Mammary epithelial cell (primary cell): ENCODE results near the gene ABCA9.
"Not testable (repeated sequence)": the region's sequence is repeated elsewhere in the genome, so short reads cannot be mapped to it uniquely, and the experiment has no call there.

Source experiments
- EZH2 ChIP-seq: IDR thresholded peaks from 2 replicates; pipeline ENCODE4 v1.6.1; 2012; ENCODE audit warnings: low read length, inconsistent platforms, borderline replicate concordance
- TF ChIP-seq, protein P1 (sequence below), 2 donors: IDR thresholded peaks in 1 of 2; conservative IDR thresholded peaks in 1 of 2; 2 replicates each; pipeline ENCODE4 v1.5.1; 2011 to 2012; ENCODE audit warnings: inconsistent platforms in 2 of 2, low read length in 2 of 2, mild to moderate bottlenecking in 2 of 2, control low read depth in 1 of 2, low read depth in 1 of 2; ENCODE audit not compliant: insufficient read depth in 1 of 2; ENCODE audit errors: extremely low read depth in 1 of 2

DNA sequence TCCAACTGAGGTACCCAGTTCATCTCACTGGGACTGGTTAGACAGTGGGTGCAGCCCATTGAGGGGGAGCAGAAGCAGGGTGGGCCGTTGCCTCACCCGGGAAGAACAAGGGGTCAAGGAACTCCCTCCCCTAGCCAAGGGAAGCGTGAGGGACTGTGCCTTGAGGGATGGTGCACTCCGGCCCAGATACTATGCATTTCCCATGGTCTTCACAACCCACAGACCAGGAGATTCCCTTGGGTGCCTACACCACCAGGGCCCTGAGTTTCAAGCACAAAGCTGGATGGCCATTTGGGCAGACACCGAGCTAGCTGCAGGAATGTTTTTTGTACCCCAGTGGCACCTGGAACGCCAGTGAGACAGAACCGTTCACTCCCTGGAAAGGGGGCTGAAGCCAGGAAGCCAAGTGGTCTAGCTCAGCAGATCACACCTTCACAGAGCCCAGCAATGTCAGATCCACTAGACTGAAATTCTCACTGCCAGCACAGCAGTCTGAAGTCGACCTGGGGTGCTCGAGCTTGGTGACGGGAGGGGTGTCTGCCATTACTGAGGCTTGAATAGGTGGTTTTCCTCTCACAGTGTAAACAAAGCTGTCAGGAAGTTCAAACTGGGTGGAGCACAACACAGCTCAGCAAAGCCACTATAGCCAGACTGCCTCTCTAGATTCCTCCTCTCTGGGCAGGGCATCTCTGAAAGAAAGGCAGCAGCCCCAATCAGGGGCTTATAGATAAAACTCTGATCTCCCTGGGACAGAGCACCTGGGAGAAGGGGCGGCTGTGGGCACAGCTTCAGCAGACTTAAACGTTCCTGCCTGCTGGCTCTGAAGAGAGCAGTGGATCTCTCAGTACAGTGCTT, 9.9 kb upstream of the ABCA9 start:
- TF ChIP-seq, protein P1, sequence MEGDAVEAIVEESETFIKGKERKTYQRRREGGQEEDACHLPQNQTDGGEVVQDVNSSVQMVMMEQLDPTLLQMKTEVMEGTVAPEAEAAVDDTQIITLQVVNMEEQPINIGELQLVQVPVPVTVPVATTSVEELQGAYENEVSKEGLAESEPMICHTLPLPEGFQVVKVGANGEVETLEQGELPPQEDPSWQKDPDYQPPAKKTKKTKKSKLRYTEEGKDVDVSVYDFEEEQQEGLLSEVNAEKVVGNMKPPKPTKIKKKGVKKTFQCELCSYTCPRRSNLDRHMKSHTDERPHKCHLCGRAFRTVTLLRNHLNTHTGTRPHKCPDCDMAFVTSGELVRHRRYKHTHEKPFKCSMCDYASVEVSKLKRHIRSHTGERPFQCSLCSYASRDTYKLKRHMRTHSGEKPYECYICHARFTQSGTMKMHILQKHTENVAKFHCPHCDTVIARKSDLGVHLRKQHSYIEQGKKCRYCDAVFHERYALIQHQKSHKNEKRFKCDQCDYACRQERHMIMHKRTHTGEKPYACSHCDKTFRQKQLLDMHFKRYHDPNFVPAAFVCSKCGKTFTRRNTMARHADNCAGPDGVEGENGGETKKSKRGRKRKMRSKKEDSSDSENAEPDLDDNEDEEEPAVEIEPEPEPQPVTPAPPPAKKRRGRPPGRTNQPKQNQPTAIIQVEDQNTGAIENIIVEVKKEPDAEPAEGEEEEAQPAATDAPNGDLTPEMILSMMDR (conservative IDR thresholded peaks at IDR 0.05 in 1 of 2, IDR thresholded peaks at IDR 0.05 in 1 of 2; ENCODE audit: extremely low read depth in 1 of 2, insufficient read depth in 1 of 2, low read depth in 1 of 2, low read length in 2 of 2), result not testable (repeated sequence)
- not testable (repeated sequence) for TF ChIP-seq EZH2
